Activated naive CD4-positive, alpha-beta T cell treated with anti-CD3 and anti-CD28 coated beads, Interleukin-2, amount 50 U/mL, for 24 hours (primary cell): ENCODE results near the gene ZNF23.
"Not testable (repeated sequence)": the region's sequence is repeated elsewhere in the genome, so short reads cannot be mapped to it uniquely, and the experiment has no call there.

Source experiments
- H3K27ac Mint-ChIP-seq: one replicate; pipeline ENCODE4 v1.8.0; 2021; ENCODE audit warnings: mild to moderate bottlenecking, mixed read lengths
- H3K27me3 Mint-ChIP-seq: one replicate; pipeline ENCODE4 v1.8.0; 2021; ENCODE audit warnings: mixed read lengths
- H3K36me3 Mint-ChIP-seq: one replicate; pipeline ENCODE4 v1.8.0; 2021; ENCODE audit warnings: mixed read lengths
- H3K4me1 Mint-ChIP-seq: one replicate; pipeline ENCODE4 v1.8.0; 2021; ENCODE audit warnings: mixed read lengths
- H3K4me3 Mint-ChIP-seq: one replicate; pipeline ENCODE4 v1.8.0; 2021; ENCODE audit warnings: mild to moderate bottlenecking, mixed read lengths
- H3K9me3 Mint-ChIP-seq: one replicate; pipeline ENCODE4 v1.8.0; 2021; ENCODE audit warnings: mixed read lengths

The ZNF23 gene

GRCh38 chr16:71461686-71462648 lies at the start of gene ZNF23:
TSS of gene ZNF23 (minus strand) at chr16:71462247. CDS start at chr16:71456796, 5,451 bp downstream.
- H3K27me3 Mint-ChIP-seq, result no peaks in the 10 kb centered on the region
- H3K27ac Mint-ChIP-seq, result peak within 1 kb of the TSS; percentile 98
- H3K36me3 Mint-ChIP-seq, result peaks cover 1% of the 10 kb centered on the region
- peaks cover 25% of the 10 kb centered on the region for H3K4me1 Mint-ChIP-seq
- H3K9me3 Mint-ChIP-seq, result no peaks in the 10 kb centered on the region
- H3K4me3 Mint-ChIP-seq, result peak within 1 kb of the TSS; percentile 97

GRCh38 chr16:71507061-71507460 lies 45.0 kb upstream of the ZNF23 start:
- Mint-ChIP-seq H3K27ac (no peak overlapping the region), H3K36me3 (no peaks in the 10 kb centered on the region)

GRCh38 chr16:71504901-71505300 lies 42.9 kb upstream of the ZNF23 start:
- Mint-ChIP-seq H3K27ac (no peak overlapping the region), H3K4me1 (no peaks in the 10 kb centered on the region), H3K36me3 (no peaks in the 10 kb centered on the region), H3K9me3 (no peaks in the 10 kb centered on the region), H3K27me3 (peaks cover 2% of the 10 kb centered on the region), H3K4me3 (no peak overlapping the region)

More at GRCh38 chr16:71507061-71507460, 45.0 kb upstream of the ZNF23 start:
- Mint-ChIP-seq H3K27me3 (peaks cover 4% of the 10 kb centered on the region), H3K9me3 (no peaks in the 10 kb centered on the region), H3K4me1 (no peaks in the 10 kb centered on the region), H3K4me3 (no peak overlapping the region)

GRCh38 chr16:71504051-71504450 lies 42.0 kb upstream of the ZNF23 start:
- not testable (repeated sequence) for H3K27ac Mint-ChIP-seq, H3K4me3 Mint-ChIP-seq, H3K27me3 Mint-ChIP-seq, H3K36me3 Mint-ChIP-seq, H3K9me3 Mint-ChIP-seq, H3K4me1 Mint-ChIP-seq

GRCh38 chr16:71501547-71501946 lies 39.5 kb upstream of the ZNF23 start:
- H3K27me3 Mint-ChIP-seq, result peaks cover 2% of the 10 kb centered on the region
- H3K27ac Mint-ChIP-seq, result no peak overlapping the region

DNA sequence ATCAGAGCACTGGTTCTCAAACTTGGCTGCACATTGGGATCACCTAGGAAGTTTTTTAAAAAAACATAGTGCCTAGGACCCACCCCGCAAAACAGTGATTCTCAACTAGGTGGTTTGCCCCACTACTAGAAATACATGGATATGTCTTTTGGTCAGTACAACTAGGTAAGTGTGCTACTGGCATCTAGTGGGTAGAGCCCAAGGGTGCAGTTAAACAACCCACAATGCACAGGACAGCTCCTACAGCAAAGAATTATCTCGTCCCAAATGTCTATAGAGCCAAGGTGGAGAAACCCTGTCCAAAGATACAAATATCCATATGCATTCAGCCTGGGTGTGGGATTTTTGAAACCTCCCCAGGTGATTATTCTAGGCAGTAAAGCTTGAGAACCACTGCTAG lies 38.9 kb upstream of the ZNF23 start:
- H3K4me3 Mint-ChIP-seq, result no peak overlapping the region
- no peaks in the 10 kb centered on the region for H3K4me1 Mint-ChIP-seq
- no peaks in the 10 kb centered on the region for H3K36me3 Mint-ChIP-seq
- no peaks in the 10 kb centered on the region for H3K9me3 Mint-ChIP-seq
- no peak overlapping the region for H3K27ac Mint-ChIP-seq
- H3K27me3 Mint-ChIP-seq, result peaks cover 2% of the 10 kb centered on the region

More at GRCh38 chr16:71501547-71501946, 39.5 kb upstream of the ZNF23 start:
- Mint-ChIP-seq H3K36me3 (no peaks in the 10 kb centered on the region), H3K9me3 (no peaks in the 10 kb centered on the region), H3K4me3 (no peak overlapping the region), H3K4me1 (no peaks in the 10 kb centered on the region)

GRCh38 chr16:71499775-71500364 lies 37.8 kb upstream of the ZNF23 start:
- no peaks in the 10 kb centered on the region for H3K9me3 Mint-ChIP-seq
- no peak overlapping the region for H3K27ac Mint-ChIP-seq
- H3K4me1 Mint-ChIP-seq, result no peaks in the 10 kb centered on the region
- peaks cover 2% of the 10 kb centered on the region for H3K27me3 Mint-ChIP-seq
- no peak overlapping the region for H3K4me3 Mint-ChIP-seq
- no peaks in the 10 kb centered on the region for H3K36me3 Mint-ChIP-seq

DNA sequence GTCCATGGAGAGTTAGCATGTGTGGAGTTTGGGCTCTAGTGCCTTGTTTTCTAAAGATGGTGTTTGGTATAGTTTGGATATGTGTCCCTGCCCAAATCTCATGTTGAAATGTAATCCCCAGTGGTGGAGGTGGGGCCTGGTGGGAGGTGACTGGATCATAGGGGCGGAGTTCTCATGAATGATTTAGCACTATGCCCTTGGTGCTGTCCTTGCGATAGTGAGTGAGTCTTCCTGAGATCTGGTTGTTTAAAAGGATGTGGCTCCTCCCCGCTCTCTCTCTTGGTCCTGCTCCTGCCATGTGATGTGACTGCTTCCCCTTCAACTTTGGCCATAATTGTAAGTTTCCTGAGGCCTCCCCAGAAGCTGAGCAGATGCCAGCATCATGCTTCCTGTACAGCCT lies 36.0 kb upstream of the ZNF23 start:
- H3K27me3 Mint-ChIP-seq, result peaks cover 4% of the 10 kb centered on the region
- H3K27ac Mint-ChIP-seq, result no peak overlapping the region
- no peaks in the 10 kb centered on the region for H3K36me3 Mint-ChIP-seq
- H3K4me1 Mint-ChIP-seq, result no peaks in the 10 kb centered on the region
- H3K4me3 Mint-ChIP-seq, result no peak overlapping the region
- no peaks in the 10 kb centered on the region for H3K9me3 Mint-ChIP-seq

- H3K27me3 Mint-ChIP-seq, result peaks cover 2% of the 10 kb centered on the region
- no peak overlapping the region for H3K4me3 Mint-ChIP-seq
- no peaks in the 10 kb centered on the region for H3K36me3 Mint-ChIP-seq
- no peaks in the 10 kb centered on the region for H3K9me3 Mint-ChIP-seq
- H3K27ac Mint-ChIP-seq, result no peak overlapping the region
- H3K4me1 Mint-ChIP-seq, result no peaks in the 10 kb centered on the region
These were observed 31.2 kb upstream of the ZNF23 start for GRCh38 chr16:71493213-71493612.

- Mint-ChIP-seq H3K27ac (no peak overlapping the region), H3K27me3 (peaks cover 2% of the 10 kb centered on the region), H3K36me3 (no peaks in the 10 kb centered on the region), H3K4me3 (no peak overlapping the region), H3K4me1 (no peaks in the 10 kb centered on the region), H3K9me3 (no peaks in the 10 kb centered on the region)
These were observed 30.7 kb upstream of the ZNF23 start for GRCh38 chr16:71492786-71493185.

DNA sequence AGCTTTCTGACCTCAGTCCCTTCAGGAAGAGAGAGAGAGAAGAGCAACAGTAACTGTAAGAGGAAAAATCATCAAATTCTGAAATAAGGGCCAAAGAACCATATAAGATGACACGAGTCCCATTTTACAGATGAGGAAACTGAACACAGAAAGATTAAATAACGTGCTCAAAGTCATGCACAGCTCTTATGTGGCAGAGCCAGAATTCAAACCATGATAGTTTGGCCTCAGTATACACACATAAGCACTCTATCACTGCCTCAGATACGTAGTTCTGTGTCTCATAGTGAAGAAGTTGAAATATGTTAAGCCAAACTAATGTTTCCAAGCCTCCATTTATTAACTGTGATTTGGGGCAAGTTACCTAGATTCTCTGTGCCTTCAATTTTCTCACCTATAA lies 29.0 kb upstream of the ZNF23 start:
- Mint-ChIP-seq H3K36me3 (no peaks in the 10 kb centered on the region), H3K4me3 (no peak overlapping the region), H3K27me3 (peaks cover 2% of the 10 kb centered on the region), H3K27ac (no peak overlapping the region), H3K9me3 (no peaks in the 10 kb centered on the region), H3K4me1 (no peaks in the 10 kb centered on the region)

GRCh38 chr16:71490361-71490760 lies 28.3 kb upstream of the ZNF23 start:
- H3K9me3 Mint-ChIP-seq, result no peaks in the 10 kb centered on the region
- H3K36me3 Mint-ChIP-seq, result no peaks in the 10 kb centered on the region
- peaks cover 2% of the 10 kb centered on the region for H3K27me3 Mint-ChIP-seq
- no peaks in the 10 kb centered on the region for H3K4me1 Mint-ChIP-seq
- H3K4me3 Mint-ChIP-seq, result no peak overlapping the region
- H3K27ac Mint-ChIP-seq, result no peak overlapping the region

GRCh38 chr16:71489122-71489521 lies 27.1 kb upstream of the ZNF23 start, which contains the start of gene ZNF19:
TSS of gene ZNF19 (minus strand) at chr16:71489324. CDS start at chr16:71482114, 7,210 bp downstream.
- H3K27ac Mint-ChIP-seq, result no peak within 1 kb of the TSS
- H3K9me3 Mint-ChIP-seq, result no peaks in the 10 kb centered on the region
- peaks cover 1% of the 10 kb centered on the region for H3K27me3 Mint-ChIP-seq
- no peaks in the 10 kb centered on the region for H3K36me3 Mint-ChIP-seq
- no peak within 1 kb of the TSS for H3K4me3 Mint-ChIP-seq
- peaks cover 7% of the 10 kb centered on the region for H3K4me1 Mint-ChIP-seq

DNA sequence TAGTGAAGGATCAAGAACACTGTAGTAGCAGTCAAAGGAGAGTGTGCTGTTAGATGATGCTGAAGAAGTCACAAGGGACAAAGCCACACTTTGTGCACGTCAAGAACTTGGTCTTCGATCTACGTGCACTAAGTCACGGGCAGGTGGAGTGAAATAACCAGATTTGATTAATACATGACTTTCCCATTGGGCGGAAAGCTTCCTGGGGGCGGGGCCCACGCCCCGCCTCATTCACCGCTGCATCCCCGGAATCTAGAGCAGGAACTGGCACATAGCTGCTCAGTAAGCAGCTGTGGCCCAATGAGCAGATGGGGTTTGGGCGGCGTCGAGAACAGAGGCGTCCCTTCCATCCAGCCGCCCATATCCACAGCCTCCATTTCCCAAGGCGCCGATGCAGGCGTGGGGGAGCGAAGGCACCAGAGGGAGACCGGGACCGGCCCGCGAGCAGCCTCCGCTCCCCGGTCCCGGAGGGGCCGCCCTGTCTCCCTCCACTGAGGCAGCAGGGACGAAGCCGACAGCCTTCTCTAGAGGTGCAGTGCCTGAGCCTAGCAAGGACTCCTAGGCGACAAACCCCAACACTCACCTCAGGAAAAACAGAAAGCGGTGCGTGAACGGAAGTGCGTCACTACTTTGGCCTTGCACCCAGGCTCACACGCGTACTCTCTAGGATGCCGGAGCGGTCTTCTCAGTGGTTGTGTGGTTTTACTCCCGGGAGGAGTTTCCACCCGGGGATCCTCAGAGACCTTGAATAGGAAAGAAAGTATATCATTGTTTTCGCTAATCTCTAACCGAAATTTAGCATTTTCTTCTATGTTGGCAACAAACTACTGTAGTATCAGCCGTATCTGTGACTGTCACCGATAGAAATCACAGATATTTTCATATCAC lies 22.2 kb upstream of the ZNF23 start:
- H3K4me3 Mint-ChIP-seq, result peak overlapping the region; percentile 91
- peak overlapping the region; percentile 93 for H3K27ac Mint-ChIP-seq
- peaks cover 3% of the 10 kb centered on the region for H3K36me3 Mint-ChIP-seq
- H3K9me3 Mint-ChIP-seq, result no peaks in the 10 kb centered on the region
- peaks cover 17% of the 10 kb centered on the region for H3K4me1 Mint-ChIP-seq
- no peaks in the 10 kb centered on the region for H3K27me3 Mint-ChIP-seq

GRCh38 chr16:71482569-71482968 lies 20.5 kb upstream of the ZNF23 start:
- peaks cover 3% of the 10 kb centered on the region for H3K36me3 Mint-ChIP-seq
- no peaks in the 10 kb centered on the region for H3K27me3 Mint-ChIP-seq
- no peak overlapping the region for H3K27ac Mint-ChIP-seq
- no peaks in the 10 kb centered on the region for H3K9me3 Mint-ChIP-seq
- H3K4me3 Mint-ChIP-seq, result no peak overlapping the region
- H3K4me1 Mint-ChIP-seq, result peaks cover 17% of the 10 kb centered on the region
